ENCODE results near the gene MED9.
"Not testable (repeated sequence)": the region's sequence is repeated elsewhere in the genome, so short reads cannot be mapped to it uniquely, and the experiment has no call there.

The MED9 gene

GRCh38 chr17:17454700-17455099 is 22.1 kb upstream of the MED9 start:
- H3K4me2 ChIP-seq (ENCODE audit: insufficient read depth, low read length, poor library complexity, severe bottlenecking); H4K91ac ChIP-seq (ENCODE audit: low read depth, low read length, poor library complexity); H2BK12ac ChIP-seq (ENCODE audit: low read length); H3K4ac ChIP-seq (ENCODE audit: low read length); H2BK120ac ChIP-seq (ENCODE audit: low read depth, low read length); H2AK5ac ChIP-seq (ENCODE audit: low read depth, low read length); H3K14ac ChIP-seq (ENCODE audit: low read length); H3K4me1 ChIP-seq (ENCODE audit: control insufficient read depth in 2 of 2, insufficient read depth in 1 of 2, low read depth in 1 of 2, low read length in 2 of 2); H3K9me3 ChIP-seq (replicated peaks in 1 of 2; ENCODE audit: control insufficient read depth in 2 of 2, insufficient read depth in 1 of 2, low read depth in 1 of 2, low read length in 2 of 2); H2BK15ac ChIP-seq (ENCODE audit: low read length); H3K27ac ChIP-seq (replicated peaks; ENCODE audit: low read length); H2AFZ ChIP-seq (ENCODE audit: low read length); H3K36me3 ChIP-seq (replicated peaks in 1 of 2; ENCODE audit: control insufficient read depth in 2 of 2, insufficient read depth in 2 of 2, low read length in 2 of 2); H3K79me1 ChIP-seq (ENCODE audit: low read depth, low read length); H3K18ac ChIP-seq (ENCODE audit: low read length); H3K9ac ChIP-seq (ENCODE audit: low read depth, low read length, poor library complexity); H2BK5ac ChIP-seq (ENCODE audit: low read length); H3K27me3 ChIP-seq (ENCODE audit: control insufficient read depth in 3 of 3, insufficient read depth in 3 of 3, low read depth in 1 of 3, low read length in 3 of 3); H4K8ac ChIP-seq (ENCODE audit: low read depth, low read length); DNase-seq (ENCODE audit: low spot score); H3K4me3 ChIP-seq (ENCODE audit: low read length in 2 of 2); H3K23ac ChIP-seq (ENCODE audit: low read depth, low read length, poor library complexity): not testable (repeated sequence)
- WGBS, 2 donors (ENCODE audit: extremely low coverage in 2 of 2, insufficient read length in 2 of 2, insufficient replicate concordance in 1 of 2) = no CpG with 5 or more reads among the region's 1 CpG

DNA sequence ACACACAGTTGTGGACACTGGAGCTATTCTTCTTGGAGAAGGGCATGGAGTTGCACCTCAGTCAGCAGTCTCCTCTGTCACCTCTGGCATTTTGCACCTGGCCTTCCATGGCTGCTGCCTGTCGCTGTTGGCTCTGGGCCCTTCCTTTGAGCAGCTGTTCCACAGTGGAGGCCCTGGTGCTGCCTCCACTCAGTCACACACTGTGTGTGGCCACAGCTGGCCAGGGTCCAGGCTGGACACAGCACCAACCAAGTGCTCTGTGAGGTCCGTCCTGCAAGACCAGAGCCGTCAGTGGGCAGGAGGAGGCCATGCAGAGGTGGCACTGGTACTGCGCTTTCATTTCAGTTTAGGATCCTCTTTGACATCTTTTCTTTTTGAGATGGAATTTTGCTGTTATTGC is 21.6 kb upstream of the MED9 start:
- WGBS, 2 donors (ENCODE audit: extremely low coverage in 2 of 2, insufficient read length in 2 of 2, insufficient replicate concordance in 1 of 2) = no CpG with 5 or more reads among the region's 4 CpGs
- Histone ChIP-seq H3K4ac (ENCODE audit: low read length) (no peak overlapping the region), H3K4me1 (ENCODE audit: control insufficient read depth in 2 of 2, insufficient read depth in 1 of 2, low read depth in 1 of 2, low read length in 2 of 2) (no peaks in the 10 kb centered on the region)

GRCh38 chr17:17456251-17456650 is 20.5 kb upstream of the MED9 start:
- no peak overlapping the region for H4K91ac ChIP-seq (ENCODE audit: low read depth, low read length, poor library complexity)
- H3K9ac ChIP-seq (ENCODE audit: low read depth, low read length, poor library complexity) = no peak overlapping the region
- no peak overlapping the region for H3K27ac ChIP-seq (replicated peaks; ENCODE audit: low read length)
- H2BK12ac ChIP-seq (ENCODE audit: low read length) = peak overlapping the region; percentile 30
- WGBS, 2 donors (ENCODE audit: extremely low coverage in 2 of 2, insufficient read length in 2 of 2, insufficient replicate concordance in 1 of 2) = no CpG with 5 or more reads among the region's 19 CpGs
- H3K14ac ChIP-seq (ENCODE audit: low read length) = no peak overlapping the region
- no peak overlapping the region for H3K23ac ChIP-seq (ENCODE audit: low read depth, low read length, poor library complexity)
- no peaks in the 10 kb centered on the region for H3K79me1 ChIP-seq (ENCODE audit: low read depth, low read length)
- H2BK15ac ChIP-seq (ENCODE audit: low read length) = no peak overlapping the region
- H4K8ac ChIP-seq (ENCODE audit: low read depth, low read length) = no peak overlapping the region
- H2BK5ac ChIP-seq (ENCODE audit: low read length) = no peak overlapping the region
- peak overlapping the region; percentile 27 for H3K18ac ChIP-seq (ENCODE audit: low read length)
- H3K4me1 ChIP-seq (ENCODE audit: control insufficient read depth in 2 of 2, insufficient read depth in 1 of 2, low read depth in 1 of 2, low read length in 2 of 2) = no peaks in the 10 kb centered on the region
- no peak overlapping the region for H2AFZ ChIP-seq (ENCODE audit: low read length)
- H2BK120ac ChIP-seq (ENCODE audit: low read depth, low read length) = no peak overlapping the region
- DNase-seq (ENCODE audit: low spot score) = no peak
- H3K9me3 ChIP-seq (replicated peaks in 1 of 2; ENCODE audit: control insufficient read depth in 2 of 2, insufficient read depth in 1 of 2, low read depth in 1 of 2, low read length in 2 of 2) = peaks cover 0 to 3% of the 10 kb centered on the region in 2 donors
- H3K4ac ChIP-seq (ENCODE audit: low read length) = no peak overlapping the region
- H3K4me3 ChIP-seq (ENCODE audit: low read length in 2 of 2) = no peak overlapping the region
- no peaks in the 10 kb centered on the region for H3K27me3 ChIP-seq (ENCODE audit: control insufficient read depth in 3 of 3, insufficient read depth in 3 of 3, low read depth in 1 of 3, low read length in 3 of 3)
- H2AK5ac ChIP-seq (ENCODE audit: low read depth, low read length) = no peak overlapping the region
- no peaks in the 10 kb centered on the region for H3K36me3 ChIP-seq (replicated peaks in 1 of 2; ENCODE audit: control insufficient read depth in 2 of 2, insufficient read depth in 2 of 2, low read length in 2 of 2)
- H3K4me2 ChIP-seq (ENCODE audit: insufficient read depth, low read length, poor library complexity, severe bottlenecking) = no peak overlapping the region

More for the DNA sequence above, 21.6 kb upstream of the MED9 start:
- H2BK12ac ChIP-seq (ENCODE audit: low read length) = no peak overlapping the region
- H3K79me1 ChIP-seq (ENCODE audit: low read depth, low read length) = no peaks in the 10 kb centered on the region
- no peak overlapping the region for H2BK120ac ChIP-seq (ENCODE audit: low read depth, low read length)
- no peaks in the 10 kb centered on the region for H3K36me3 ChIP-seq (replicated peaks in 1 of 2; ENCODE audit: control insufficient read depth in 2 of 2, insufficient read depth in 2 of 2, low read length in 2 of 2)
- H4K91ac ChIP-seq (ENCODE audit: low read depth, low read length, poor library complexity) = no peak overlapping the region
- no peak overlapping the region for H3K27ac ChIP-seq (replicated peaks; ENCODE audit: low read length)
- H4K8ac ChIP-seq (ENCODE audit: low read depth, low read length) = peak overlapping the region; percentile 48
- peak overlapping the region; percentile 49 for H3K14ac ChIP-seq (ENCODE audit: low read length)
- H2AK5ac ChIP-seq (ENCODE audit: low read depth, low read length) = no peak overlapping the region
- DNase-seq (ENCODE audit: low spot score) = no peak
- H3K27me3 ChIP-seq (ENCODE audit: control insufficient read depth in 3 of 3, insufficient read depth in 3 of 3, low read depth in 1 of 3, low read length in 3 of 3) = peaks cover 0 to 6% (median 0%) of the 10 kb centered on the region in 3 experiments
- no peak overlapping the region for H3K9ac ChIP-seq (ENCODE audit: low read depth, low read length, poor library complexity)
- H2BK15ac ChIP-seq (ENCODE audit: low read length) = no peak overlapping the region
- H3K4me3 ChIP-seq (ENCODE audit: low read length in 2 of 2) = no peak overlapping the region
- no peak overlapping the region for H3K23ac ChIP-seq (ENCODE audit: low read depth, low read length, poor library complexity)
- H2BK5ac ChIP-seq (ENCODE audit: low read length) = no peak overlapping the region
- no peak overlapping the region for H2AFZ ChIP-seq (ENCODE audit: low read length)
- no peak overlapping the region for H3K4me2 ChIP-seq (ENCODE audit: insufficient read depth, low read length, poor library complexity, severe bottlenecking)
- peaks cover 0 to 2% of the 10 kb centered on the region in 2 donors for H3K9me3 ChIP-seq (replicated peaks in 1 of 2; ENCODE audit: control insufficient read depth in 2 of 2, insufficient read depth in 1 of 2, low read depth in 1 of 2, low read length in 2 of 2)
- peak overlapping the region; percentile 84 for H3K18ac ChIP-seq (ENCODE audit: low read length)

DNA sequence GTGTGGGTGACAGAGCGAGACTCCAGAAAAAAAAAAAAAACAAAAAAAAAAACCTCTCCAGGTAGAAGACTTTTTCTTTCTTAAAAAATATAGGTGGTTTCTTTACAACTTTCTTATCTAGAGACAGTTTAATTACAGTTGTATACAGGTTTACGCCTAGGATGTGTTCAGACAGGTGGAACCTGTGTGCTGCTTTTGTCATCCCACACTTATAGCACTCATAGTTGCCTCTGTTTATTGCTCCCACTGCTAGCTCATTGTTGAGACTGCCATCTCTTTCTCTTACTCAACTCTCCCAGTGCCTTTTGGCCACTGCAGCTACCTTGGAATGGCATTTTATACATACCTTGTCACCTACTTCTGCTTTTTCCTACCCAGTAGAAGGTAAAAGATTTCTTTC is 19.1 kb upstream of the MED9 start:
- no peak for DNase-seq (ENCODE audit: low spot score)
- Histone ChIP-seq H3K23ac (ENCODE audit: low read depth, low read length, poor library complexity) (no peak overlapping the region), H3K4ac (ENCODE audit: low read length) (no peak overlapping the region), H2BK12ac (ENCODE audit: low read length) (no peak overlapping the region), H2BK5ac (ENCODE audit: low read length) (no peak overlapping the region), H3K4me2 (ENCODE audit: insufficient read depth, low read length, poor library complexity, severe bottlenecking) (no peak overlapping the region), H2AK5ac (ENCODE audit: low read depth, low read length) (no peak overlapping the region), H3K18ac (ENCODE audit: low read length) (no peak overlapping the region), H2BK120ac (ENCODE audit: low read depth, low read length) (no peak overlapping the region), H4K91ac (ENCODE audit: low read depth, low read length, poor library complexity) (no peak overlapping the region), H3K36me3 (replicated peaks in 1 of 2; ENCODE audit: control insufficient read depth in 2 of 2, insufficient read depth in 2 of 2, low read length in 2 of 2) (no peaks in the 10 kb centered on the region), H3K79me1 (ENCODE audit: low read depth, low read length) (no peaks in the 10 kb centered on the region), H3K4me1 (ENCODE audit: control insufficient read depth in 2 of 2, insufficient read depth in 1 of 2, low read depth in 1 of 2, low read length in 2 of 2) (no peaks in the 10 kb centered on the region), H3K9me3 (replicated peaks in 1 of 2; ENCODE audit: control insufficient read depth in 2 of 2, insufficient read depth in 1 of 2, low read depth in 1 of 2, low read length in 2 of 2) (peaks cover 0 to 3% of the 10 kb centered on the region in 2 donors), H2AFZ (ENCODE audit: low read length) (no peak overlapping the region), H3K4me3 (ENCODE audit: low read length in 2 of 2) (no peak overlapping the region), H3K27ac (replicated peaks; ENCODE audit: low read length) (no peak overlapping the region), H3K27me3 (ENCODE audit: control insufficient read depth in 3 of 3, insufficient read depth in 3 of 3, low read depth in 1 of 3, low read length in 3 of 3) (peaks cover 0 to 3% (median 0%) of the 10 kb centered on the region in 3 experiments), H3K14ac (ENCODE audit: low read length) (no peak overlapping the region), H3K9ac (ENCODE audit: low read depth, low read length, poor library complexity) (no peak overlapping the region), H2BK15ac (ENCODE audit: low read length) (no peak overlapping the region), H4K8ac (ENCODE audit: low read depth, low read length) (no peak overlapping the region)
- WGBS, 2 donors (ENCODE audit: extremely low coverage in 2 of 2, insufficient read length in 2 of 2, insufficient replicate concordance in 1 of 2) = no CpG with 5 or more reads among the region's 2 CpGs
